ENCODE data around the gene SMIM10L1. TPM values are rescaled to one million over a fixed set of nuclear protein-coding genes. Genes with fewer than 3 reads are reported as not detected.

SMIM10L1 gene
- polyA plus RNA-seq, 2 of the 4 experiments (the other 2 are of a cell fraction) = 6.2 to 8.3 TPM

DNA sequence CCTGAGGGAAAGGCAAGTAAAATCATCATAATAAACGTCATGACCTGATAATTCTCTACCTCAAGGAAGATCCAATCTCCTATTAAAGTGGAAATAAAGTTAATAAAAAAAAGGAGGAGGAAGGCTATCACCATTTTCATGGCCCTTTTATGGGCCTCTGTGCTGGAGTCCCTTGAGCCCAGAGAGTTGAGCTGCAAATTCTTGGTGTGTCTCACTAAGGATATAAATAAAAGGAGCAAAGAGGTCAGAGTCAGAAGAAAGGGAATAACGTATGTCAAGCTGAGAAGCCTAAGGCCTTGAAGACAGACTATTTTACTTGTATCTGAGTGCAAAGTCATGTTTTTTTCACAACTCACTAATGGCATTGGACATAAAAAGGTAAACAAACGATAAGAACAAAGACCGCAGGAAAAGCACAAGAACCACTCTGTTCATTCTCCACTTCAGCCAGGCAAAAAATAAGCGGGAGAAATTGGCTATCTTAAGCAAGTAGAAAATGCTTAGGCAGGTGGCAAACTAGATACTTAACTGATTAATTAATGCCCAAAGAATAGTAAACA, 12.0 kb upstream of the SMIM10L1 start:
- ChIA-PET POLR2A (interaction anchor here (1.2 kb wide), 1 partner anchor 12 kb away, joined by 6 read pairs; the partner anchor contains the start of gene SMIM10L1), CTCF (no interaction called here)
- Histone ChIP-seq H3K4me3 (no peak overlapping the region), H3K27ac (no peak overlapping the region), H3K4me1 (no peaks in the 10 kb centered on the region), H3K9me3 (no peaks in the 10 kb centered on the region), H3K4me2 (no peak overlapping the region)
- no peak for ATAC-seq
- 56% methylated on average over 5 of the region's 5 CpGs for WGBS (ENCODE audit: missing lambda C conversion rate)
- TF ChIP-seq HOXB13 (CRISPR knock-in tag; IDR thresholded peaks at IDR 0.05; ENCODE audit: low read depth) = no peak
- no peak for TF ChIP-seq GATA3 (IDR thresholded peaks at IDR 0.05; ENCODE audit: borderline replicate concordance)
- TF ChIP-seq CHD4 (IDR thresholded peaks at IDR 0.05; ENCODE audit: borderline replicate concordance) = no peak
- TF ChIP-seq EP300 (IDR thresholded peaks at IDR 0.05) = no peak
- no peak for TF ChIP-seq CBX8 (IDR thresholded peaks at IDR 0.05)
- TF ChIP-seq, protein P1, sequence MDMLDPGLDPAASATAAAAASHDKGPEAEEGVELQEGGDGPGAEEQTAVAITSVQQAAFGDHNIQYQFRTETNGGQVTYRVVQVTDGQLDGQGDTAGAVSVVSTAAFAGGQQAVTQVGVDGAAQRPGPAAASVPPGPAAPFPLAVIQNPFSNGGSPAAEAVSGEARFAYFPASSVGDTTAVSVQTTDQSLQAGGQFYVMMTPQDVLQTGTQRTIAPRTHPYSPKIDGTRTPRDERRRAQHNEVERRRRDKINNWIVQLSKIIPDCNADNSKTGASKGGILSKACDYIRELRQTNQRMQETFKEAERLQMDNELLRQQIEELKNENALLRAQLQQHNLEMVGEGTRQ (IDR thresholded peaks at IDR 0.05) = no peak
- TF ChIP-seq BCL3 (IDR thresholded peaks at IDR 0.05) = no peak
- no peak for TF ChIP-seq ZSCAN20 (CRISPR knock-in tag; IDR thresholded peaks at IDR 0.05)
- TF ChIP-seq FOSB (CRISPR knock-in tag; IDR thresholded peaks at IDR 0.05) = no peak
- no peak for TF ChIP-seq REST (IDR thresholded peaks at IDR 0.05)
- TF ChIP-seq SMC3 (IDR thresholded peaks at IDR 0.05) = no peak
- TF ChIP-seq CHD2 (IDR thresholded peaks at IDR 0.05; ENCODE audit: low read length, partially characterized antibody) = no peak
- no peak for TF ChIP-seq KDM1A (IDR thresholded peaks at IDR 0.05; ENCODE audit: low read depth)
- no peak for TF ChIP-seq KDM5A (IDR thresholded peaks at IDR 0.05)
- TF ChIP-seq HMGXB4 (CRISPR knock-in tag; IDR thresholded peaks at IDR 0.05; ENCODE audit: borderline replicate concordance) = no peak
- no peak for TF ChIP-seq MAZ (IDR thresholded peaks at IDR 0.05; ENCODE audit: borderline replicate concordance, low read depth, low read length)
- no peak for TF ChIP-seq HEYL (CRISPR knock-in tag; IDR thresholded peaks at IDR 0.05)
- TF ChIP-seq, protein P2, sequence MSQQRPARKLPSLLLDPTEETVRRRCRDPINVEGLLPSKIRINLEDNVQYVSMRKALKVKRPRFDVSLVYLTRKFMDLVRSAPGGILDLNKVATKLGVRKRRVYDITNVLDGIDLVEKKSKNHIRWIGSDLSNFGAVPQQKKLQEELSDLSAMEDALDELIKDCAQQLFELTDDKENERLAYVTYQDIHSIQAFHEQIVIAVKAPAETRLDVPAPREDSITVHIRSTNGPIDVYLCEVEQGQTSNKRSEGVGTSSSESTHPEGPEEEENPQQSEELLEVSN (IDR thresholded peaks at IDR 0.05; ENCODE audit: borderline replicate concordance, low read depth) = no peak
- TF ChIP-seq MAFK (IDR thresholded peaks at IDR 0.05; ENCODE audit: partially characterized antibody) = no peak
- DNase-seq (ENCODE audit: low read depth in 1 of 2, low spot score in 1 of 2) = no peak
- FAIRE-seq = no peak

All from A549 (cell line).